PFSK-1 (cell line): ENCODE measurements around the gene TJAP1.

Source experiments
- FOXP2 ChIP-seq: optimal IDR thresholded peaks from 2 replicates; pipeline ENCODE3; 2011; ENCODE audit warnings: borderline replicate concordance, control low read depth, inconsistent platforms; ENCODE audit not compliant: insufficient read depth; ENCODE audit errors: extremely low read length, extremely low read depth
- POLR2AphosphoS5 ChIP-seq: IDR thresholded peaks from 2 replicates; pipeline ENCODE4 v1.6.1; 2012; ENCODE audit warnings: low read depth, mild to moderate bottlenecking, control low read depth, low read length, moderate library complexity
- REST ChIP-seq, 2 experiments: IDR thresholded peaks; 2 replicates each; pipeline versions ENCODE4 v1.6.1 to v1.8.0; 2011 to 2012; ENCODE audit warnings: low read depth in 2 of 2, low read length in 2 of 2, control low read depth in 1 of 2, inconsistent platforms in 1 of 2, mild to moderate bottlenecking in 1 of 2, moderate library complexity in 1 of 2; ENCODE audit not compliant: insufficient read depth in 1 of 2
- SIN3A ChIP-seq: IDR thresholded peaks from 2 replicates; pipeline ENCODE4 v1.6.1; 2012; ENCODE audit warnings: mild to moderate bottlenecking, low read length, moderate library complexity, borderline replicate concordance; ENCODE audit not compliant: insufficient read depth
- TAF1 ChIP-seq: IDR thresholded peaks from 2 replicates; pipeline ENCODE4 v1.6.1; 2012; ENCODE audit warnings: low read length, control low read depth, borderline replicate concordance; ENCODE audit not compliant: insufficient read depth

Gene TJAP1

GRCh38 chr6:43472515-43472914, 4.9 kb upstream of the TJAP1 start:
- TF ChIP-seq REST (IDR thresholded peaks at IDR 0.05; ENCODE audit: insufficient read depth in 1 of 2, low read depth in 2 of 2, low read length in 2 of 2) (no peak), POLR2AphosphoS5 (no peak), SIN3A (no peak)

DNA sequence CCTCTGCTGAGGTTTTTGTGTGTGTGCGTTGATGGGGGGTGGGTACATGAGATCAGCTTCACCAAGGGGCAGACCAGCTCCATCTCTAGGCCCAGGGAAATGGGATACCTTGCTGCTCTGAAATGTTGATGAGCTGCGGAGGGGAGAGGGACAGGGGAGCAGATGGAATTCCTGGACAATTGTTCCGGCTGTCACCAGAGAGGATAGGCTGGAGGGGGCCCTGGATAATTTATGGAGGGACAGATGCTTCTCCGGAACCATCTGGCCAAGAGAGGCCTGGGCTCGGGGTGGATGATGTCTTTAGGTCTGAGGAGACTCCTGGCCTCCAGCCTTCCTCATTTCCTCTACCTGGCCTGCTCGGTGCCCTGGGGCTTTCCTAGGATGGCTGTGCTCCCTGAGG, 1.9 kb upstream of the TJAP1 start:
- TF ChIP-seq REST (IDR thresholded peaks at IDR 0.05; ENCODE audit: insufficient read depth in 1 of 2, low read depth in 2 of 2, low read length in 2 of 2) (no peak), POLR2AphosphoS5 (no peak), SIN3A (no peak), TAF1 (no peak), FOXP2 (no peak)

- TF ChIP-seq POLR2AphosphoS5 (no peak), FOXP2 (no peak), SIN3A (no peak), TAF1 (no peak), REST (IDR thresholded peaks at IDR 0.05; ENCODE audit: insufficient read depth in 1 of 2, low read depth in 2 of 2, low read length in 2 of 2) (no peak)
These were observed 624 bp upstream of the TJAP1 start for GRCh38 chr6:43476746-43477145.

GRCh38 chr6:43478008-43478372, 620 bp downstream of the TJAP1 start:
- TF ChIP-seq TAF1, result no peak
- TF ChIP-seq FOXP2, result no peak
- TF ChIP-seq POLR2AphosphoS5, result no peak
- no peak for TF ChIP-seq REST (IDR thresholded peaks at IDR 0.05; ENCODE audit: insufficient read depth in 1 of 2, low read depth in 2 of 2, low read length in 2 of 2)
- no peak for TF ChIP-seq SIN3A

DNA sequence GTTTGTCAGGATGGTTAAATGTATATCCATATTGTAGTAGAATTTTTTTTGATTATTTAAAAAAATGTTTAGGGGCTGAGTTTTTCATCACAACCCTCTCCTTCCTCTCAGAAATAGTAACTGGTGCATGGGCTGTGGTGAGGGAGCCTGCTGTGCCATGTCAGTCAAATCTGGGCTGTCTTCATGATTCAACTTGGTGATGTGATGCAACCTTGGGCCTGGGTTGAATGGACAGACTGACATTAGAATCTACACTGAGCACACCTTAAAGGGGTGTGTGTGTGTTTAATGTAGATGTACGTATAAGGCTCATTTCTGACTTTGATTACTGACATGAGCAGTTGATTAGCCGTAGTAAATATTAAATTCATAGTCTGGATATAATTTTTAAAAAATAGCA, 3.7 kb downstream of the TJAP1 start:
- TF ChIP-seq POLR2AphosphoS5 (no peak), REST (IDR thresholded peaks at IDR 0.05; ENCODE audit: insufficient read depth in 1 of 2, low read depth in 2 of 2, low read length in 2 of 2) (no peak), SIN3A (no peak), TAF1 (no peak), FOXP2 (no peak)
